H1 (cell line): Measurements from ENCODE around the gene CNIH4. TPM values are rescaled to one million over a fixed set of nuclear protein-coding genes. Genes with fewer than 3 reads are reported as not detected.

Source experiments
- CTCF ChIA-PET: fragments of 300-600 bp; sonication (Branson Sonifier 250); formaldehyde crosslinking; loops from one replicate; lab custom pipeline; 2021; ENCODE audit not compliant: partially characterized antibody; lab: Charles Lee
- POLR2A ChIA-PET: fragments of 300-600 bp; sonication (Branson Sonifier 250); formaldehyde crosslinking; loops from one replicate; lab custom pipeline; 2021; ENCODE audit warnings: inconsistent platforms; ENCODE audit not compliant: partially characterized antibody; lab: Charles Lee
- DNase-seq, 2 experiments: peaks; one replicate each; pipeline versions ENCODE4 v3.0.0 to v3.0.0-alpha.2; 2010 to 2022; ENCODE audit warnings: low spot score in 2 of 2, low read depth in 1 of 2, mixed read lengths in 1 of 2
- FAIRE-seq: peaks from 2 replicates; lab custom pipeline; 2011; peaks lifted over from hg19 to GRCh38; lab: Jason Lieb, UNC
- H2AFZ ChIP-seq: 2 replicates; pipeline ENCODE4 v1.8.1; 2012; ENCODE audit warnings: low read length, inconsistent platforms
- H2AK5ac ChIP-seq: 2 replicates; pipeline ENCODE4 v1.6.1; 2013; ENCODE audit warnings: low read depth, low read length
- H2BK120ac ChIP-seq: replicated peaks from 2 replicates; pipeline ENCODE3; 2013; ENCODE audit warnings: low read depth, low read length, inconsistent platforms
- H2BK12ac ChIP-seq: 2 replicates; pipeline ENCODE4 v1.6.1; 2013; ENCODE audit warnings: low read depth, low read length
- H2BK15ac ChIP-seq: 2 replicates; pipeline ENCODE4 v1.6.1; 2013; ENCODE audit warnings: low read length
- H2BK20ac ChIP-seq: 2 replicates; pipeline ENCODE4 v1.6.1; 2013; ENCODE audit warnings: low read length
- H2BK5ac ChIP-seq: 2 replicates; pipeline ENCODE4 v1.6.1; 2013; ENCODE audit warnings: low read depth, low read length
- H3K14ac ChIP-seq: 2 replicates; pipeline ENCODE4 v1.6.1; 2013; ENCODE audit warnings: inconsistent platforms; ENCODE audit not compliant: insufficient read length
- H3K18ac ChIP-seq: 2 replicates; pipeline ENCODE4 v1.6.1; 2013; ENCODE audit warnings: low read length; ENCODE audit errors: extremely low read depth
- H3K23ac ChIP-seq: 2 replicates; pipeline ENCODE4 v1.6.1; 2013; ENCODE audit warnings: inconsistent platforms; ENCODE audit not compliant: insufficient read length
- H3K23me2 ChIP-seq: 2 replicates; pipeline ENCODE4 v1.6.1; 2013; ENCODE audit warnings: low read depth, low read length
- H3K27ac ChIP-seq: 2 replicates; pipeline ENCODE4 v1.6.1; 2011; ENCODE audit warnings: low read depth, low read length, inconsistent platforms
- H3K27me3 ChIP-seq, 4 experiments: replicated peaks in 1 of 4; 1 replicate in 1 of 4; 2 replicates in 3 of 4; pipeline versions ENCODE4 v1.6.1 to v1.8.1; 2011 to 2013; ENCODE audit warnings: low read length in 3 of 4, mild to moderate bottlenecking in 3 of 4, inconsistent platforms in 2 of 4, mixed read lengths in 2 of 4, moderate library complexity in 1 of 4; ENCODE audit not compliant: control insufficient read depth in 3 of 4, insufficient read depth in 3 of 4; ENCODE audit errors: extremely low read depth in 1 of 4
- H3K36me3 ChIP-seq, 4 experiments: 2 replicates each; pipeline versions ENCODE4 v1.6.1 to v1.8.1; 2011 to 2013; ENCODE audit warnings: mild to moderate bottlenecking in 4 of 4, low read length in 3 of 4, moderate library complexity in 2 of 4, control low read depth in 1 of 4, inconsistent platforms in 1 of 4; ENCODE audit not compliant: insufficient read depth in 4 of 4, control insufficient read depth in 2 of 4
- H3K4ac ChIP-seq: replicated peaks from 2 replicates; pipeline ENCODE3; 2013; ENCODE audit warnings: low read length, low read depth, mixed read lengths, inconsistent platforms; ENCODE audit not compliant: insufficient read length
- H3K4me1 ChIP-seq, 4 experiments: replicated peaks in 1 of 4; 1 replicate in 1 of 4; 2 replicates in 3 of 4; pipeline versions ENCODE4 v1.6.1 to v1.8.1; 2011 to 2013; ENCODE audit warnings: low read length in 3 of 4, inconsistent platforms in 2 of 4, mixed read lengths in 1 of 4; ENCODE audit not compliant: insufficient read depth in 4 of 4, control insufficient read depth in 3 of 4
- H3K4me2 ChIP-seq, 2 experiments: 2 replicates each; pipeline versions ENCODE4 v1.6.1 to v1.8.1; 2011 to 2013; ENCODE audit warnings: low read depth in 2 of 2, low read length in 2 of 2, control low read depth in 1 of 2, inconsistent platforms in 1 of 2, mild to moderate bottlenecking in 1 of 2; ENCODE audit not compliant: insufficient read depth in 1 of 2
- H3K4me3 ChIP-seq, 4 experiments: fragments of 200-600, 300-600 bp in 1 of 4; sonication (generic), shearing (Covaris generic), sonication (Bioruptor Twin) in 1 of 4; 2 replicates each; pipeline versions ENCODE4 v1.5.1 to v1.8.1; 2011 to 2016; ENCODE audit warnings: low read length in 4 of 4, low read depth in 3 of 4, control low read depth in 2 of 4, inconsistent platforms in 2 of 4, mild to moderate bottlenecking in 2 of 4, mixed read lengths in 1 of 4, moderate library complexity in 1 of 4; ENCODE audit not compliant: insufficient read depth in 2 of 4; ENCODE audit errors: extremely low read depth in 1 of 4
- H3K56ac ChIP-seq: replicated peaks from 2 replicates; pipeline ENCODE3; 2013; ENCODE audit warnings: low read depth, mild to moderate bottlenecking, mixed read lengths, low read length, inconsistent platforms; ENCODE audit not compliant: insufficient read length
- H3K79me1 ChIP-seq: 2 replicates; pipeline ENCODE4 v1.6.1; 2013; ENCODE audit warnings: low read depth, low read length, control low read depth
- H3K79me2 ChIP-seq, 2 experiments: 2 replicates each; pipeline versions ENCODE4 v1.6.1 to v1.8.1; 2012 to 2013; ENCODE audit warnings: low read length in 2 of 2, mild to moderate bottlenecking in 2 of 2, inconsistent platforms in 1 of 2; ENCODE audit not compliant: insufficient read depth in 2 of 2, control insufficient read depth in 1 of 2
- H3K9ac ChIP-seq, 4 experiments: replicated peaks in 1 of 4; 1 replicate in 1 of 4; 2 replicates in 3 of 4; pipeline versions ENCODE4 v1.6.1 to v1.8.1; 2011 to 2013; ENCODE audit warnings: low read depth in 3 of 4, low read length in 3 of 4, control low read depth in 2 of 4, mild to moderate bottlenecking in 2 of 4, moderate library complexity in 2 of 4, inconsistent platforms in 1 of 4; ENCODE audit errors: extremely low read depth in 1 of 4
- H3K9me3 ChIP-seq, 2 experiments: 2 replicates each; pipeline versions ENCODE4 v1.6.1 to v1.8.1; 2012 to 2013; ENCODE audit warnings: mild to moderate bottlenecking in 2 of 2, moderate library complexity in 2 of 2, control low read depth in 1 of 2, inconsistent platforms in 1 of 2, low read depth in 1 of 2, low read length in 1 of 2, mixed read lengths in 1 of 2; ENCODE audit not compliant: insufficient read depth in 2 of 2
- H4K20me1 ChIP-seq, 2 experiments: replicated peaks in 1 of 2; 2 replicates each; pipeline versions ENCODE3 to v1.8.1; 2011 to 2013; ENCODE audit warnings: inconsistent platforms in 2 of 2, low read length in 2 of 2, mild to moderate bottlenecking in 1 of 2; ENCODE audit not compliant: insufficient read depth in 2 of 2, control insufficient read depth in 1 of 2
- H4K5ac ChIP-seq: 2 replicates; pipeline ENCODE4 v1.6.1; 2013; ENCODE audit warnings: low read length, low read depth, mixed read lengths, inconsistent platforms; ENCODE audit not compliant: insufficient read length
- H4K8ac ChIP-seq: 2 replicates; pipeline ENCODE4 v1.8.0; 2013; ENCODE audit warnings: mild to moderate bottlenecking, moderate library complexity, low read length, inconsistent platforms; ENCODE audit not compliant: insufficient read depth; ENCODE audit errors: extremely low read depth
- H4K91ac ChIP-seq: replicated peaks from 2 replicates; pipeline ENCODE3; 2013; ENCODE audit warnings: low read length, mixed read lengths, inconsistent platforms; ENCODE audit not compliant: insufficient read length
- E2F6 ChIP-seq: IDR thresholded peaks from 2 replicates; pipeline ENCODE4 v1.6.1; 2012; ENCODE audit warnings: inconsistent platforms
- HDAC6 ChIP-seq: IDR thresholded peaks from one replicate; pipeline ENCODE4 v1.7.1; 2012; ENCODE audit warnings: low read depth, mild to moderate bottlenecking, inconsistent platforms, low read length, moderate library complexity
- KDM4A ChIP-seq: IDR thresholded peaks from one replicate; pipeline ENCODE4 v1.7.1; 2012; ENCODE audit warnings: low read depth, mild to moderate bottlenecking, moderate library complexity, low read length, inconsistent platforms; ENCODE audit not compliant: severe bottlenecking
- SP2 ChIP-seq: IDR thresholded peaks from 2 replicates; pipeline ENCODE4 v1.6.1; 2012; ENCODE audit warnings: mild to moderate bottlenecking, low read length, inconsistent platforms
- WGBS, 2 experiments: shearing (Covaris generic) in 1 of 2; methylation state at CpG; one replicate each; pipeline versions ENCODE4 v1.1.6 to v1.1.7; 2013 to 2015; ENCODE audit warnings: low lambda C conversion rate in 2 of 2, mixed read lengths in 2 of 2, inconsistent platforms in 1 of 2, low coverage in 1 of 2, missing lambda C conversion rate in 1 of 2; ENCODE audit not compliant: insufficient replicate concordance in 2 of 2, insufficient coverage in 1 of 2, insufficient read length in 1 of 2; ENCODE audit errors: extremely low coverage in 1 of 2, missing lambda C conversion rate in 1 of 2; 5-methylcytosine and 5-hydroxymethylcytosine counted together
- polyA plus RNA-seq, 7 experiments: library from polyadenylated mRNA; depleted of rRNA in 3 of 7; stranded (reverse) in 5 of 7; unstranded in 2 of 7; fragments of >200 nt in 5 of 7; fragments of 200-250 nt in 2 of 7; gene quantifications; 1 replicate in 5 of 7; 2 replicates in 1 of 7; 4 replicates in 1 of 7; pipeline versions ENCODE4 v1.2.1 to v1.2.3, GENCODE V29; 2011 to 2013; ENCODE audit warnings: missing spikeins in 2 of 7, mixed read lengths in 2 of 7
- total RNA-seq: library from RNA; stranded (reverse); fragmentation: NEBNext Ultra II Directional; extraction: Animal tissue kit (Norgen Biotek cat#: 25700); gene quantifications from 2 replicates; pipeline ENCODE4 v1.2.1, GENCODE V29; 2021

CNIH4 gene
- total and polyA plus RNA-seq, 2 of the 8 experiments (the other 6 are each of a cell fraction or from before 2014, with no cell fraction given): 76.2 to 151 TPM

- Histone ChIP-seq H4K91ac (no peak overlapping the region), H2BK15ac (no peak overlapping the region), H3K27ac (no peak overlapping the region), H3K4ac (no peak overlapping the region), H3K23me2 (no peaks in the 10 kb centered on the region), H3K27me3 (no peaks in the 10 kb centered on the region), H3K18ac (no peak overlapping the region), H3K4me2 (no peak overlapping the region), H3K4me1 (peaks cover 0 to 4% (median 1%) of the 10 kb centered on the region in 4 experiments; a peak in 3 of 7 replicates), H4K5ac (no peak overlapping the region), H3K4me3 (no peak overlapping the region), H3K9me3 (no peaks in the 10 kb centered on the region), H2BK20ac (no peak overlapping the region), H2BK12ac (no peak overlapping the region), H2AFZ (no peak overlapping the region), H2BK120ac (no peak overlapping the region), H3K23ac (no peak overlapping the region), H3K14ac (no peak overlapping the region), H3K9ac (no peak overlapping the region), H4K20me1 (peaks cover 6 to 11% of the 10 kb centered on the region in 2 experiments), H3K79me2 (peaks cover under 1 to 46% of the 10 kb centered on the region in 2 experiments; a peak in 3 of 4 replicates), H2BK5ac (no peak overlapping the region), H3K79me1 (no peaks in the 10 kb centered on the region), H3K56ac (no peak overlapping the region), H3K36me3 (peaks cover 8 to 91% (median 47%) of the 10 kb centered on the region in 4 experiments), H2AK5ac (no peak overlapping the region), H4K8ac (no peak overlapping the region)
- ChIA-PET POLR2A (interaction anchor here (1.1 to 1.6 kb wide), 3 partner anchors 10 to 20 kb away, joined by 4 to 9 read pairs (median 7); no protein-coding TSS in a partner anchor), CTCF (interaction anchor here (1.2 kb wide), 1 partner anchor 29 kb away, joined by 4 read pairs; no protein-coding TSS in a partner anchor)
- no peak for FAIRE-seq
- WGBS, 2 experiments: 82% methylated on average over 1 of the region's 1 CpG; no CpG with 5 or more reads in 1 of the 2 experiments
- no peak for DNase-seq
- no peak for TF ChIP-seq E2F6
- TF ChIP-seq KDM4A: no peak
- no peak for TF ChIP-seq SP2
- no peak for TF ChIP-seq HDAC6
Observed at GRCh38 chr1:224427346-224427745, 70.7 kb downstream of the CNIH4 start.
